NCI-H2227 (cell line): Measurements from ENCODE around the gene MACIR.

ENCODE experiments used
- DNase-seq: peaks from one replicate; lab custom pipeline; 2025; ENCODE audit not compliant: unreplicated experiment; lab: John Stamatoyannopoulos, UW

MACIR gene

DNA sequence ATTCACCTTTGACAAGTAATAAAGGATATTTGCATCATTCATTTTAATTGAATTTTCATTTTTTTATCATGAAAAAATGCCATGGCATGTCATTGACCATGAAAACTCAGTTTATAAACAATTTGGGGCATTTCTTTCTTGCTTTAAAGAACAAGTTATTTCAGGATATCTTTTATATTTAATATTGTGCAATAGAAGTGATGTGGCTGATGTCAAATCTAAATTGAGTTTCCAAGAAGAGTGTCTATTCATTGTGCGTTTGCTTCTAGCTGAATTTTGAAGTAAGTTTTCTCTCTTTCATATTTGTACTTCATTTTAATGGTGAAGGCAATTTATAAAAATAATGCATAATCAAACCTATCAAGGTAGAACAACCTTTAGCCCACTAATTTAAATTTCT, 30.5 kb downstream of the MACIR start:
- DNase-seq = no peak

DNA sequence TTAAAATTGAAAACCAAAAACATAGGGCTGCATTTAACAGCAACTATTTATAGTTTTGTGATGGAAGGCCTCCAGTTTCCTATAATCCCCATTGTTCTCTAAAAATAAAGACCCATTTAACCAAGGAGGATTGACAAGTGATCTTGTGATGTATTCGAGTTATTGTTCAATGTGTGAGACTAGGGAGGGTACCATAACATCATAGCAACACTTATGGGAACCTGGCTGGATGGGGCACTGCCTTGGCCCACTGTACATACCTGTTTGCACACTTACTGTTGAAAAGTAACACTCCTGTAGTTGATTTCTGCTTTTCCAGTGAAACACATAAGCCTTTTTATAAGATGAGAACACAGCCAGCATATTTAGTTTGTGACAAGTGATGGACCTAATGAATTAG, 32.3 kb downstream of the MACIR start:
- DNase-seq = no peak

DNA sequence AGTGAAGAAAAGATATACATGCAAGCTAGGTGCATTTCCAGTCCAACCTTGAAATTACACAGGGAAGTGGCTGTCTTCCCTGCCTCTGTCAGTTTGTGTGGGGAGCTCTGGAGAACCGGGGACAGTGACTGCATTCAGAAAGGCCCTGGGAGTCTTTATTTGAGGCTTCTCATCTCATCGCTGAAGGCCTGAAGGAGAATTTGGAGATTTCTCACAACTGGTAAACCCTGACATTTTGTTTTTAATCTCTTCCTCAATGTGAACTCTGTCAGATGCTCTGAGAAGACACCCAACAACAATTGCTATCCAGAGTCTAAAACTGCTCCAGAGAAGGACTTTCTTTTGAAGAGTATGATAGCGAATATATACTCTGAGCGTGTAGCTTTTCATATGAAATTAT, 33.0 kb downstream of the MACIR start:
- no peak for DNase-seq

DNA sequence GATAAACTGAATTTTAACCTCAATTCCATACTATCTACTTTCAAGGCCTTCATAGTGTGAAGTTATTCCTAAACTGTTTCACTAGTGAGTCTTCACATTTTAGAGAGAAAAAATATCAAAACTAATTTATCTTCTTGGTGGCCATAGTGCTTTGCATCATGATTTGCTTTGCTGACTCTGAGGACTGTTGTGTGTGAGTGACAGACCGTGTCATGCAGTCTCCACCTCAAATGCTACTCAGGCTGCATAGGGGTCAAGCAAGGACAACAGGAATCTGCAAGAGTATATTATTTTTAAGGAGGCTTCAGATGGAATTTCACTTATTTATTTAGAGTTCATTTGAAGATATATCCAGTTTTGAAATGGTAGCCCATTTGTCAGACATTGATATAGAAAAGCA, 34.5 kb downstream of the MACIR start:
- DNase-seq = no peak

DNA sequence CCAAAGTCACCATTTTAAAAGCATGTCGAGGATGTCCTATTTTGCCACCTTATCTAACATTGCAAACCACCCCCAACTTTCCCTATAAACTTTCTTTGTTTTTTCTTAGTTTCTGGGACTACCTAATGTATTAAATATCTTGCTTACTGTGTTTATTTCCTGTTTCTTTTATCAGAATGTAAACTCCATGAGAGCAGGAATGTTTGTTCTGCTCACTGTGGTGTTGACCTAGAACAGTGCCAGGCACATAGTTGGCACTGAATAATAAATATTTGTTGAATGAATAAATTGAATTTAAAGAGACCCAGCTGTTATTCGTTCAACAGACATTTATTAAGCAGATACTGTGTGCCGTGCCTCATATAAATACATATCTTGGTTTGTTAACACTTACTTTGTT, 35.2 kb downstream of the MACIR start:
- DNase-seq = no peak

DNA sequence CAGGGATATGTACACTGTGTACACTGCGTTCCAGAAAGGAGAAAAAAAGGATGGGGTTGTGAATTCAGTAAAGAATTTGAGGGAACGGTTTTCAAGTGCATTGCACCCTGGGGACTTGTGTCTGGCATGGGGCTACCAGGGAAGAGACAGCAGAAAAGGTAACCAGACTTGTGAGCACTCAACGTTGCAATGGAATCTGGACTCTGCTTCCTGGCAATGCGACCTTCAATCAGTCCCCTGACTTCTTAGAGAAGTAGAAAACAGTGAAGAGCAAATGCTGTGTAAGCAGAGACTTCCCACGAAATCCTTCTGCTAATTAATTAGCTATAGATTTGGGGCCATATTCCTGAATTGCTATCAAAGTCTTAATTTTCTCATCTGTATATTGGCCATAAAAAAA, 36.3 kb downstream of the MACIR start:
- no peak for DNase-seq

DNA sequence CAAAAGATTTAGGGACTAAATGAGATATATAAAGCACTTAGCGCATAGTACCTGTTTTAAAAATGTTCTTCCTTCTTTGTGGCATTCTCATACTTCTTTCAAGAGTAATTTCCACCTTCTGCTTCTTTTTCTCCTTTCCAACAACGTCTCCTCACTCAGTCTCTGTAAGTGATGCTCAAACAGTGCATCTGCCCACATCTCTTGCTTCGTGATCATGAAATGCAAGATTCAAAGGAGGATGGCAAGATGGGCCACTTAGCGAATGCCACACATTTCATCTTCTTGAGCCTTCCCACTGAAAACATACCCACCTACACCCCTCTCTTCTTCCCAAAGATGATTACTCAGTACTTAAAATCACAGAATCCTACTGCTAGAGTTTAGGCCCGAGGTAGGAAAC, 36.9 kb downstream of the MACIR start:
- no peak for DNase-seq

DNA sequence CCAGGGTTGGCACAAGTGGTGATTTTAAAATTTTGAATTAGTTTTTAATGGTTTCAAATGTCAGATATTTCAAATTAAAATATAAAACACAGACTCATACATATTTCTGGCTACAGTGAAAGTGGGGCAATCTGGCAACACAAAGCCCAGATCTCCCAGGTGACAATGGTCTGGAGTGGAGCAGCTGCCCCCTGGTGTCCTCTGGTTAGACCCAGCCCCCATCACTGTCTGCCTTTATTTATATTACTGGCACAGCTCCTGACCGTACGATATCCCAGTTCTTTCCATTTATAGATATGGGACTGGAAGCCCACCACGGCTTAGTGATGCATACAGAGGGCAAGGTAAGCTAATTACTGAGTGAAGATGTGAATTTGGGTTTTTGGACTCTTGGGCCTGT, 37.3 kb downstream of the MACIR start:
- no peak for DNase-seq

DNA sequence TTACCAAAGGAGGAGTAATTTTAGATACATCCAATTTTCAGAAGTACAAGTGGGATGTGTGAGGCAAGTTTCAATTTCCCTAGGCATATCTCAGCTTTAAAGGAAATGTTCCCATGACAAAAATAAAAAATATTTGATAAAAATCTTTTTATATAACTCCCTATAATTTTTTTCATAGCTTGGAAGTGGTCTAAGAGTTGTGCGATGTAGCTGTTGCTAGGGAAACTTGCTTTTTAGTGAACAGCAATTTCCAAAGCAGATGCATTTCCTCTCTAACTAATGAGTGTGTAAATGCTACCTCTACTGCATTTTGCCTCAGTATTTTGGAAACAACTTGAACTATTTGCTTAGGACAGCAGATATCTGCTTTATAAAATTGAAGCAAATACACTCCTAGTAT, 39.6 kb downstream of the MACIR start:
- no peak for DNase-seq

DNA sequence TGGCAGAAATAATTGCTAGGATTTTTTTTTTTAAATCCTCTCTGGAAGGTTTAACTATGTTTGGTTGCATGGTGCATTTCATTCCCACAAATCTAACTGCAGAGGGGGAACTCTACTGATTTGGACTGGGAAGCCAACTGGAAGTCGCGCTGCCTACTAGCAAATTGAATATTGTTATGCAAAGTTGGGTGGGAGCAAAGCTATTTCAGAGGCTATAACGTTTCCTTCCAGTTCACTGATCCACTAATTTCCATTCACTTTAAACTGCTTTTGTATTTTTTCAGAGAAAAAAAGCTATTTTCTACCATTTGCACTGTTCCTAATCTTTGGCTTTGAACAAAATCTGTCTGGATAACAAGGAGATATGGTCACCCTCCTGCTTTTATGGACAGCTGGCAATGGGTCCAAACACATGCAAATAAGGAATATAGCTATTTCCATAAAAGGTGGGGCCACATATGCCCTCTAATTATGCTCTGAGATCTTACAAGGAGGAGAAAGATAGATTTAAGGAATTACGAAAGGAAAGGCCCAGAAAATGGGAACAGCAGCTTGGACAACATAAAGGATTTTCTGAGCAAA, 40.1 kb downstream of the MACIR start:
- no peak for DNase-seq

DNA sequence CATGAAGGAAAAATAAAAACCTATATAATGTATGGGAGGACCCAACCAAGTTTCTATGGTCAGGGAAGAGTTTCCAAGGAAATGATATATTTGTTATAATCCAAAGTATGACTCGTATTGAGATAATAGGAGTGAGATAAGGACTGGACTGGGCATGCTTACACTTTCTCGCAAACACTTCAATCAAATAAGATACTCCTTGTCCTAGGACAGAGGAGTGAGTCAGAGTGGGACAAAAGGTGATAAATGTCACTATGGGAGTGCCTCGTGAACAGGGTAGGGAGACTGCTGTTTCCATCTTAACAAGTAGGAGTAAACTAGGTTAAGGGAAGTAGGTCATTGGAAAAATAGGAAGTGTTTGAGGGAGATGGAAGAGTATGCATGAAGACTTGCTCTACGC, 47.2 kb downstream of the MACIR start:
- no peak for DNase-seq

DNA sequence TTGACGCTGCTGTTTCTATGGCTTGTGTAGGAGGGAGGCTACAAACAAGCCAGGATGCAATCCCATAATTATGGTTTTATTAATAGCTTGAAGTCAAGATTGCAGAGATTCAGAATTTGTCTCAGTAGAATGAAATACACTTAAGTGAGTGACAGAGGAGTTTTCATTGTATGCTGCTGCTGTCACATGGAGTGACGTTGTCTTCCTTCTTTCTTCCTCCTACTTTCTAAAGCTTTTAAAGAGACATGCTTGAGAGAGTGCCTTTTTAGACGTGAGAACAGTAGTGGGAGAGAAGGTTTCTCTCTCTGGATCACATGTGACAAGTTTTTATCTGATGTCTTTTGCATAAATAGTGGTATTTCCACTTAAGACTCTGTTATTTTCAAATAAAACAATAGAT, 48.9 kb downstream of the MACIR start:
- DNase-seq = no peak

DNA sequence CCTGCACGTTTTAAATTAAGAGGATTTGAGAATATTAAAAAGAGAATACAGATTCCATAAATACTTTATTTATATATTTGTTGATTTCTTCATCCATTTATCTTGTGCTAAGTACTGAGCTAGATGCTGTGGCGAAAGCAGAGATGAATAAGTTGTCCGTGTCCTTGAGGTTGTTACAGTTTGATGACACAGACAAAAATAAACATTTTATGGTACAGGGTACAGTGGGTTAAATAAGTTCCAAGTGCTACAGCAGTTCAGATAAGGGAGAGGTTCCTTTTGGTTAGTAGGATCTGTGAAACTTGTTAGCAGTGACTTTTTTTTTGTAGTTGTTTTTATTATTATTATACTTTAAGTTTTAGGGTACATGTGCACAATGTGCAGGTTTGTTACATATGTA, 50.2 kb downstream of the MACIR start:
- no peak for DNase-seq

DNA sequence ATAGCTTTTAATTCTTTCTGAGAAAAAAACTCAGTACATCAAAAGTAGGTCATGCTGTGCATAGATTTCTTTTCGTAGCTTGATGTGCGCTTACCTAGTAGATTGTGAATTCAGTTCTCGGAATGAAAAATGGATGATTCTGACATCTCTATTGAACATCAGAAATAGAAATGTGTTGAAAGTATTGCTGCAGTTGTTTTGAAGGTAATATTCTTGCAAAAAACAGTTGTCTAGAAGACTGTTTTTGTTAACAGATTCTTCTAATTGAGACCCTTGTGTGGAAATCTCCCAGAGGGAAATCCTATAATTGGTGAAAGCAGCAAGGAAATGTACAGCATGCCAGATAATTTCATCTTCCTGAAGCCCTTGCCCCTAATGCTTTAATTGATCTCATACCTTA, 54.5 kb downstream of the MACIR start:
- DNase-seq = no peak

DNA sequence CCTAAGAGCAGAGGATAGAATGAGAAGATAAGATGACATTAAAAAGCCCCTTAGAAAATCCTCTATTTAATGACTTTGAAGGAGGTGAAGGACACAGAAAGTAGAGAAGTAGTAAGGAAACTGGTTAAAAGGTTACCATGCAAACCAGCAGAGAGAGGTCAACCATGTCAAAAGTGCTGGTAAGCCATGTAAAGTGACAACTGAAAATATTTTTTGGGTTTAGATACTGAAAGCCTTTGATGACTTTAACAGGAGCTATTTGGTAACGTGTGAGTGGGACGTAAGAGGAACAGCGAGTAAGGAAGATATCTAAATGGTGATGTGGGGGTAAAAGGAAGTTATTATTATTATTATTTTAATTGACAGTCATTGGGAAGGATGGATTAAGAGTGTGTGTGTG, 56.9 kb downstream of the MACIR start:
- DNase-seq = no peak

DNA sequence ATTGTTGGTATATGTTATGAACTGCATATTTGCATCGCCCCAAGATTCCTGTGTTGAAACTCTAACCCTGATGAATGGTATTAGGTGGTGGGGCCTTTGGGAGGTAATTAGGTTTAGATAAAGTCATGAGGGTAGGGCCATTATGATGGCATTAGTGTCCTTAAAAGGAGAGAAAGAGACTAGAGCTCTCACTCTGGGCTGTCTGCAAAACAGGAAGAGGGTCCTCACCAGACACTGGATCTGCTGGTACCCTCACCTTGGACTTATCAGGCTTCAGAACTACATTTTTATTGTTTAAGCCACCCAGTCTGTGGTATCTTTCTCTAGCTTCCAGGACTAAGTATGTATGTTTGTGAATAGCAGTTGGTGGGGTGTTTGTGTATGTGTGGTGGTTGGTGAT, 68.9 kb downstream of the MACIR start:
- no peak for DNase-seq

DNA sequence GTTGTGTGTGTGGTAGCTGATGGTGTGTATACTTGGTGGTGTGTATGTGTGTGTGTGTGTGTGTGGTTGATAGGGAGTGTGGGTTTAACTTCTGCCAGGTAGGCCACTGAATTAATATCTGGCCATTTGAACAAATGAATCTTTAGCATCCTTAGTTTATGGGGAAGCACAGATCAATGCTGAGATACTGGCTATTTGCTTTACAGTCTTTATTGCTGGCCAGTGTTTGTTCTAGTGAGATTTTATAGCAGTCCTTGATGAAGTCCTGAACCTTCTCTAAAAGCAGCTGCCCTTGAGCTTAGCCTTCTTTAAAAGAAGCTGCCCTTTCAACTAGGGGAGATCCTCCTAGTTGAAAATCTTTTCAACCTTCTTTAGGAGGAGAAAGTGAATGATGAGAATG, 69.3 kb downstream of the MACIR start:
- no peak for DNase-seq
